HCT116 (cell line): Measurements from ENCODE around the gene SULT2B1. TPM values are rescaled to one million over a fixed set of nuclear protein-coding genes. Genes with fewer than 3 reads are reported as not detected.

Source experiments
- ATAC-seq: fragments of 200-7000 bp; cut with Tn5 transposase; 2 replicates; pipeline ENCODE4 v1.9.1; 2020; ENCODE audit warnings: mild to moderate bottlenecking, moderate library complexity
- BruUV-seq: library from RNA; stranded (reverse); fragments of 400-500 nt; replicated peaks from 2 replicates; lab custom pipeline; 2021; lab: Mats Ljungman, UMichigan
- CTCF ChIA-PET: fragments of 300-600 bp; sonication (Branson Sonifier 250); formaldehyde crosslinking; loops from one replicate; lab custom pipeline; 2021; ENCODE audit warnings: antibody characterized with exemption; lab: Charles Lee
- POLR2A ChIA-PET: fragments of 300-600, 350-600 bp; sonication (Branson Sonifier 250); formaldehyde crosslinking; loops from one replicate; lab custom pipeline; 2021; ENCODE audit warnings: antibody characterized with exemption; lab: Charles Lee
- RAD21 ChIA-PET, 2 experiments: fragments of 300-600 bp; sonication (Branson Sonifier 250); formaldehyde crosslinking; loops; one replicate each; lab custom pipeline; 2023; ENCODE audit warnings: low total read pairs in 2 of 2; ENCODE audit not compliant: uncharacterized antibody in 2 of 2, unreplicated experiment in 2 of 2, low non-redundant PET in 1 of 2; lab: Charles Lee
- DNase-seq: peaks from one replicate; pipeline ENCODE4 v3.0.0-alpha.2; 2010; ENCODE audit warnings: low read depth, low spot score
- H2AFZ ChIP-seq: fragments of 200-600 bp; shearing (Covaris generic), sonication (generic); 2 replicates; pipeline ENCODE4 v1.6.1; 2017; ENCODE audit warnings: low read depth, mixed run types, mixed read lengths, antibody characterized with exemption, low read length; ENCODE audit not compliant: poor library complexity, severe bottlenecking
- H3K27ac ChIP-seq: 2 replicates; pipeline ENCODE4 v1.5.1; 2012; ENCODE audit warnings: low read depth, low read length
- H3K27me3 ChIP-seq: fragments of 200-600 bp; sonication (generic); 2 replicates; pipeline ENCODE4 v1.6.1; 2016; ENCODE audit warnings: mixed run types, low read length, mixed read lengths; ENCODE audit not compliant: insufficient read depth
- H3K36me3 ChIP-seq, 2 experiments: fragments of 200-500 bp in 1 of 2; fragments of 200-600 bp in 1 of 2; sonication (Bioruptor generic) in 1 of 2; sonication (generic) in 1 of 2; 2 replicates each; pipeline versions ENCODE4 v1.5.1 to v1.6.1; 2014 to 2016; ENCODE audit warnings: low read length in 2 of 2, inconsistent platforms in 1 of 2, mixed read lengths in 1 of 2, mixed run types in 1 of 2; ENCODE audit not compliant: insufficient read depth in 2 of 2, control insufficient read depth in 1 of 2
- H3K4me1 ChIP-seq, 2 experiments: fragments of 200-600 bp in 1 of 2; sonication (generic) in 1 of 2; 2 replicates each; pipeline versions ENCODE4 v1.5.1 to v1.6.1; 2012 to 2017; ENCODE audit warnings: low read length in 2 of 2, inconsistent platforms in 1 of 2, mild to moderate bottlenecking in 1 of 2, mixed read lengths in 1 of 2, mixed run types in 1 of 2, moderate library complexity in 1 of 2; ENCODE audit not compliant: insufficient read depth in 2 of 2, control insufficient read depth in 1 of 2
- H3K4me2 ChIP-seq: fragments of 200-600 bp; sonication (generic); 2 replicates; pipeline ENCODE4 v1.6.1; 2017; ENCODE audit warnings: mixed run types, low read length, mixed read lengths
- H3K4me3 ChIP-seq, 2 experiments: fragments of 200-600 bp in 1 of 2; sonication (generic) in 1 of 2; replicated peaks in 1 of 2; 2 replicates each; pipeline ENCODE4 v1.5.1; 2011 to 2016; ENCODE audit warnings: low read length in 2 of 2, control low read depth in 1 of 2, low read depth in 1 of 2, mild to moderate bottlenecking in 1 of 2, mixed read lengths in 1 of 2, mixed run types in 1 of 2
- H3K79me2 ChIP-seq: fragments of 200-600 bp; sonication (generic); 2 replicates; pipeline ENCODE4 v1.6.1; 2017; ENCODE audit warnings: mild to moderate bottlenecking, mixed run types, low read length, moderate library complexity, mixed read lengths; ENCODE audit not compliant: insufficient read depth
- H3K9ac ChIP-seq: fragments of 200-600 bp; sonication (generic); 2 replicates; pipeline ENCODE4 v1.6.1; 2016; ENCODE audit warnings: low read length, mixed read lengths
- H3K9me2 ChIP-seq: fragments of 200-600 bp; sonication (generic), shearing (Covaris generic); 2 replicates; pipeline ENCODE4 v1.6.1; 2017; ENCODE audit warnings: mixed run types, mild to moderate bottlenecking, moderate library complexity; ENCODE audit not compliant: insufficient read depth
- H3K9me3 ChIP-seq, 2 experiments: fragments of 200-500 bp in 1 of 2; fragments of 200-600 bp in 1 of 2; sonication (Bioruptor generic) in 1 of 2; sonication (generic) in 1 of 2; 2 replicates each; pipeline ENCODE4 v1.6.1; 2014 to 2017; ENCODE audit warnings: low read length in 2 of 2, mixed read lengths in 2 of 2, inconsistent platforms in 1 of 2, low read depth in 1 of 2, mild to moderate bottlenecking in 1 of 2, mixed run types in 1 of 2, moderate library complexity in 1 of 2; ENCODE audit not compliant: control insufficient read depth in 1 of 2, insufficient read depth in 1 of 2
- H4K20me1 ChIP-seq: fragments of 200-600 bp; sonication (generic), shearing (Covaris generic); 2 replicates; pipeline ENCODE4 v1.6.1; 2017; ENCODE audit warnings: mixed run types, mild to moderate bottlenecking, moderate library complexity; ENCODE audit not compliant: insufficient read depth
- EGR1 ChIP-seq: IDR thresholded peaks from 2 replicates; pipeline ENCODE4 v1.6.1; 2012; ENCODE audit warnings: low read depth
- EZH2 ChIP-seq: fragments of 200-600 bp; sonication (generic); IDR thresholded peaks from 2 replicates; pipeline ENCODE4 v1.6.1; 2017; ENCODE audit warnings: antibody characterized with exemption, mixed run types
- FOSL1 ChIP-seq: IDR thresholded peaks from 2 replicates; pipeline ENCODE4 v1.6.1; 2012; ENCODE audit warnings: low read depth
- SIN3A ChIP-seq: IDR thresholded peaks from 2 replicates; pipeline ENCODE4 v1.6.1; 2012; ENCODE audit warnings: low read depth
- YY1 ChIP-seq: IDR thresholded peaks from 2 replicates; pipeline ENCODE4 v1.6.1; 2011; ENCODE audit warnings: low read length, low read depth, moderate library complexity, mild to moderate bottlenecking; ENCODE audit not compliant: insufficient replicate concordance; ENCODE audit errors: extremely low read depth
- ZFX ChIP-seq: fragments of 450-650 bp; IDR thresholded peaks from 2 replicates; pipeline ENCODE4 v1.6.1; 2017
- intact Hi-C: fragments of 100-400 bp; cut with micrococcal nuclease; formaldehyde crosslinking; loops from 2 replicates; pipeline ENCODE4 v1.10.0; 2022
- total RNA-seq: library from RNA; stranded (reverse); gene quantifications from one replicate; pipeline ENCODE4 v1.2.1, GENCODE V29; 2021; ENCODE audit not compliant: unreplicated experiment

Gene SULT2B1
- total RNA-seq, 1 experiment from 2014 or later, result 4.8 TPM

- Histone ChIP-seq H3K36me3 (no peaks in the 10 kb centered on the region), H3K27me3 (no peaks in the 10 kb centered on the region), H3K4me3 (no peak overlapping the region), H3K4me1 (no peaks in the 10 kb centered on the region), H3K79me2 (no peaks in the 10 kb centered on the region), H3K4me2 (no peak overlapping the region), H3K27ac (no peak overlapping the region), H4K20me1 (no peaks in the 10 kb centered on the region), H3K9ac (no peak overlapping the region), H3K9me2 (no peaks in the 10 kb centered on the region), H3K9me3 (peaks cover 0 to 13% of the 10 kb centered on the region in 2 experiments; a peak in 1 of 4 replicates), H2AFZ (no peak overlapping the region)
- ChIA-PET CTCF (no interaction called here), RAD21 (no interaction called here), POLR2A (no interaction called here)
- DNase-seq (no peak), ATAC-seq (no peak)
- no TSS peak for BruUV-seq
- TF ChIP-seq YY1 (peak; percentile 86), SIN3A (no peak), EGR1 (no peak), EZH2 (no peak)
- intact Hi-C loops, result no loop called here
These were observed 22.8 kb upstream of the SULT2B1 start for GRCh38 chr19:48529156-48529555.

DNA sequence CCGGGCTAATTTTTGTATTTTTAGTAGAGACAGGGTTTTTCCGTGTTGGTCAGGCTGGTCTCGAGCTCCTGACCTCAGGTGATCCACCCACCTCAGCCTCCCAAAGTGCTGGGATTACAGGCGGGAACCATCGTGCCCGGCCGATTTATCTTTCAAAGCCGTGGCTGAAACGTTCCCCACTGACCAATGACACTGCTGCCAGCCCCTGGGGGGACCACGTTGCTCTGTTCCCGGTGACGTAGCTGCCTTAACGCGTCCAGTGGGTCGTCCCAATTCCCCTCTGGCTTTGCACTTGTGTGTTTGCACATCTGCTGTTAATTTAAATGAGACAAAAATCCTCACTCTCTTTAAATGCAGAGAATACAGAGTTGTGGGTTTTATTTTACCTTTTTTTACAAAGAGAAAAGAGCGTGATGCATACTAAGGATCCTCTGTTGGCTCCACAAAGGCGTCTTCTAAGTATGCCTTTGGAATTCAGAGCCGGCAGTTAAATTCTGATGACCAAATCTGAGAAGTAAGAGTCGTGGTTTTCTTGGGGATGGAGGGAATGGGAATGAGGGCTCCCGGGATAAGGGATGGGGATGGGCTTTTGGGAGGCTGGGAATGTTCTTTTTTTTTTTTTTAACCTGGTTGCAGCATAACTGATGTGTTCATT is 21.8 kb upstream of the SULT2B1 start:
- H3K9me3 ChIP-seq, result peaks cover 0 to 9% of the 10 kb centered on the region in 2 experiments; a peak in 1 of 4 replicates
- no peaks in the 10 kb centered on the region for H3K27me3 ChIP-seq
- POLR2A ChIA-PET, result no interaction called here
- intact Hi-C loops, result no loop called here
- no peaks in the 10 kb centered on the region for H3K4me1 ChIP-seq
- no peaks in the 10 kb centered on the region for H3K79me2 ChIP-seq
- no peak for TF ChIP-seq FOSL1
- no peak for TF ChIP-seq ZFX
- TF ChIP-seq, all 23 proteins: peak for 0
- no peak overlapping the region for H3K4me3 ChIP-seq
- no peaks in the 10 kb centered on the region for H4K20me1 ChIP-seq
- no peak overlapping the region for H3K27ac ChIP-seq
- DNase-seq (no peak), ATAC-seq (no peak)
- H3K9me2 ChIP-seq, result no peaks in the 10 kb centered on the region
- H3K4me2 ChIP-seq, result no peak overlapping the region
- no peaks in the 10 kb centered on the region for H3K36me3 ChIP-seq
- H2AFZ ChIP-seq, result no peak overlapping the region
- CTCF ChIA-PET, result interaction anchor here (1.2 kb wide), 1 partner anchor 24 kb away, joined by 3 read pairs; no protein-coding TSS in a partner anchor
- RAD21 ChIA-PET, result no interaction called here
- H3K9ac ChIP-seq, result no peak overlapping the region
- no TSS peak for BruUV-seq
